Measurements from ENCODE around the gene ALDOA.
A peak's percentile ranks its signal among the peaks of the same experiment; 100 is the strongest.
"Not testable (repeated sequence)": the region's sequence is repeated elsewhere in the genome, so short reads cannot be mapped to it uniquely, and the experiment has no call there.

The ALDOA gene
- 8.7 to 16.7 (median 12.5) reads per million in 9 experiments for total RNA-seq

- Mint-ChIP-seq H3K9me3 (no peaks in the 10 kb centered on the region), H3K27ac (peak within 1 kb of the TSS; percentile 95 to 97), H3K27me3 (no peaks in the 10 kb centered on the region), H3K36me3 (ENCODE audit: insufficient read depth) (peaks cover 63% of the 10 kb centered on the region), H3K4me1 (ENCODE audit: low read depth in 2 of 2) (peaks cover 36 to 38% of the 10 kb centered on the region in 2 donors), H3K4me3 (peak within 1 kb of the TSS; percentile 94 to 96)
- ATAC-seq (replicated peaks) = peak; percentile 81
- peak; percentile 90 to 93 (median 91) for DNase-seq
These were observed at the start of gene ALDOA for GRCh38 chr16:30065102-30065942. Gene ALDOA, plus strand, starts transcription at chr16:30065760. Its CDS starts 1,138 bp downstream, at chr16:30066898.

GRCh38 chr16:30016555-30017276, 48.8 kb upstream of the ALDOA start:
- Mint-ChIP-seq H3K36me3 (ENCODE audit: insufficient read depth) (no peaks in the 10 kb centered on the region), H3K27me3 (peaks cover 6 to 13% of the 10 kb centered on the region in 2 donors), H3K4me1 (ENCODE audit: low read depth in 2 of 2) (peaks cover 14 to 15% of the 10 kb centered on the region in 2 donors), H3K27ac (no peak overlapping the region), H3K9me3 (no peaks in the 10 kb centered on the region), H3K4me3 (no peak overlapping the region)
- no peak for DNase-seq
- no peak for ATAC-seq (replicated peaks)

- H3K4me1 Mint-ChIP-seq (ENCODE audit: low read depth in 2 of 2) = peaks cover 9 to 11% of the 10 kb centered on the region in 2 donors
- H3K4me3 Mint-ChIP-seq = no peak overlapping the region
- H3K36me3 Mint-ChIP-seq (ENCODE audit: insufficient read depth) = no peaks in the 10 kb centered on the region
- H3K27ac Mint-ChIP-seq = no peak overlapping the region
- peaks cover under 1 to 8% of the 10 kb centered on the region in 2 donors for H3K27me3 Mint-ChIP-seq
- DNase-seq (no peak), ATAC-seq (replicated peaks) (no peak)
- no peaks in the 10 kb centered on the region for H3K9me3 Mint-ChIP-seq
These were observed 48.3 kb upstream of the ALDOA start for GRCh38 chr16:30017277-30017656.

- H3K9me3 Mint-ChIP-seq; ATAC-seq (replicated peaks); H3K36me3 Mint-ChIP-seq (ENCODE audit: insufficient read depth); H3K4me3 Mint-ChIP-seq; H3K27me3 Mint-ChIP-seq; DNase-seq; H3K27ac Mint-ChIP-seq: not testable (repeated sequence)
- peaks cover 9 to 11% of the 10 kb centered on the region in 2 donors for H3K4me1 Mint-ChIP-seq (ENCODE audit: low read depth in 2 of 2)
These were observed 47.6 kb upstream of the ALDOA start for GRCh38 chr16:30017937-30018336.

- peaks cover 9 to 11% of the 10 kb centered on the region in 2 donors for H3K4me1 Mint-ChIP-seq (ENCODE audit: low read depth in 2 of 2)
- H3K36me3 Mint-ChIP-seq (ENCODE audit: insufficient read depth) = no peaks in the 10 kb centered on the region
- no peak overlapping the region for H3K27ac Mint-ChIP-seq
- no peak overlapping the region for H3K4me3 Mint-ChIP-seq
- no peak for DNase-seq
- H3K27me3 Mint-ChIP-seq = peaks cover 0 to 8% of the 10 kb centered on the region in 2 donors
- no peaks in the 10 kb centered on the region for H3K9me3 Mint-ChIP-seq
- ATAC-seq (replicated peaks) = no peak
These were observed 46.8 kb upstream of the ALDOA start for GRCh38 chr16:30018731-30019158.

GRCh38 chr16:30022887-30023286, 42.7 kb upstream of the ALDOA start, which contains the start of gene C16orf92:
Gene C16orf92, plus strand, starts transcription at chr16:30023198. Its CDS starts 143 bp downstream, at chr16:30023341.
- no peak for DNase-seq
- Mint-ChIP-seq H3K4me3 (no peak within 1 kb of the TSS), H3K27me3 (peaks cover 29 to 39% of the 10 kb centered on the region in 2 donors), H3K9me3 (no peaks in the 10 kb centered on the region), H3K4me1 (ENCODE audit: low read depth in 2 of 2) (peaks cover 9 to 12% of the 10 kb centered on the region in 2 donors), H3K36me3 (ENCODE audit: insufficient read depth) (no peaks in the 10 kb centered on the region), H3K27ac (no peak within 1 kb of the TSS)
- no peak for ATAC-seq (replicated peaks)

- ATAC-seq (replicated peaks) = no peak
- H3K4me3 Mint-ChIP-seq = no peak overlapping the region
These were observed 42.0 kb upstream of the ALDOA start for GRCh38 chr16:30023586-30023985.

GRCh38 chr16:30024451-30024850, 41.1 kb upstream of the ALDOA start:
- no peak overlapping the region for H3K27ac Mint-ChIP-seq
- no peaks in the 10 kb centered on the region for H3K9me3 Mint-ChIP-seq
- ATAC-seq (replicated peaks) (no peak), DNase-seq (no peak)
- no peaks in the 10 kb centered on the region for H3K36me3 Mint-ChIP-seq (ENCODE audit: insufficient read depth)
- peaks cover 41 to 54% of the 10 kb centered on the region in 2 donors for H3K27me3 Mint-ChIP-seq
- H3K4me3 Mint-ChIP-seq = no peak overlapping the region
- H3K4me1 Mint-ChIP-seq (ENCODE audit: low read depth in 2 of 2) = peaks cover 9 to 12% of the 10 kb centered on the region in 2 donors

More at GRCh38 chr16:30023586-30023985, 42.0 kb upstream of the ALDOA start:
- no peaks in the 10 kb centered on the region for H3K36me3 Mint-ChIP-seq (ENCODE audit: insufficient read depth)
- H3K27me3 Mint-ChIP-seq = peaks cover 33 to 46% of the 10 kb centered on the region in 2 donors
- DNase-seq = no peak
- no peak overlapping the region for H3K27ac Mint-ChIP-seq
- H3K4me1 Mint-ChIP-seq (ENCODE audit: low read depth in 2 of 2) = peaks cover 9 to 12% of the 10 kb centered on the region in 2 donors
- no peaks in the 10 kb centered on the region for H3K9me3 Mint-ChIP-seq

GRCh38 chr16:30025156-30025555, 40.4 kb upstream of the ALDOA start:
- H3K27me3 Mint-ChIP-seq = peaks cover 48 to 61% of the 10 kb centered on the region in 2 donors
- ATAC-seq (replicated peaks) = no peak

GRCh38 chr16:30025574-30025973, 40.0 kb upstream of the ALDOA start:
- no peak for ATAC-seq (replicated peaks)
- Mint-ChIP-seq H3K36me3 (ENCODE audit: insufficient read depth) (no peaks in the 10 kb centered on the region), H3K4me1 (ENCODE audit: low read depth in 2 of 2) (peaks cover 9 to 14% of the 10 kb centered on the region in 2 donors)

More at GRCh38 chr16:30025156-30025555, 40.4 kb upstream of the ALDOA start:
- no peaks in the 10 kb centered on the region for H3K36me3 Mint-ChIP-seq (ENCODE audit: insufficient read depth)
- H3K4me3 Mint-ChIP-seq = no peak overlapping the region
- no peaks in the 10 kb centered on the region for H3K9me3 Mint-ChIP-seq
- no peak for DNase-seq
- peaks cover 9 to 12% of the 10 kb centered on the region in 2 donors for H3K4me1 Mint-ChIP-seq (ENCODE audit: low read depth in 2 of 2)
- H3K27ac Mint-ChIP-seq = no peak overlapping the region

GRCh38 chr16:30026449-30026848, 39.1 kb upstream of the ALDOA start:
- Mint-ChIP-seq H3K4me3 (no peak overlapping the region), H3K9me3 (no peaks in the 10 kb centered on the region), H3K27me3 (peaks cover 54 to 73% of the 10 kb centered on the region in 2 donors), H3K27ac (peak overlapping the region; percentile 22 to 76), H3K36me3 (ENCODE audit: insufficient read depth) (no peaks in the 10 kb centered on the region), H3K4me1 (ENCODE audit: low read depth in 2 of 2) (peaks cover under 1 to 9% of the 10 kb centered on the region in 2 donors)
- ATAC-seq (replicated peaks) (no peak), DNase-seq (no peak)

More at GRCh38 chr16:30025574-30025973, 40.0 kb upstream of the ALDOA start:
- Mint-ChIP-seq H3K27me3 (peaks cover 52 to 66% of the 10 kb centered on the region in 2 donors), H3K9me3 (no peaks in the 10 kb centered on the region), H3K4me3 (no peak overlapping the region), H3K27ac (no peak overlapping the region)
- DNase-seq = no peak

- no peak for DNase-seq
- H3K4me3 Mint-ChIP-seq = no peak overlapping the region
- no peak for ATAC-seq (replicated peaks)
- no peak overlapping the region for H3K27ac Mint-ChIP-seq
- peaks cover 5 to 9% of the 10 kb centered on the region in 2 donors for H3K4me1 Mint-ChIP-seq (ENCODE audit: low read depth in 2 of 2)
- H3K36me3 Mint-ChIP-seq (ENCODE audit: insufficient read depth) = no peaks in the 10 kb centered on the region
- H3K27me3 Mint-ChIP-seq = peaks cover 66 to 86% of the 10 kb centered on the region in 2 donors
- no peaks in the 10 kb centered on the region for H3K9me3 Mint-ChIP-seq
These were observed 37.7 kb upstream of the ALDOA start for GRCh38 chr16:30027588-30028437.
